RPMI8226 (cell line): Measurements from ENCODE around the gene AFAP1.
A peak's percentile ranks its signal among the peaks of the same experiment; 100 is the strongest.

ENCODE experiments used
- DNase-seq: peaks from one replicate; pipeline ENCODE4 v3.0.0-alpha.2; 2015

The AFAP1 gene

GRCh38 chr4:7863911-7864681 is 75.6 kb downstream of the AFAP1 start:
- peak; percentile 77 for DNase-seq

DNA sequence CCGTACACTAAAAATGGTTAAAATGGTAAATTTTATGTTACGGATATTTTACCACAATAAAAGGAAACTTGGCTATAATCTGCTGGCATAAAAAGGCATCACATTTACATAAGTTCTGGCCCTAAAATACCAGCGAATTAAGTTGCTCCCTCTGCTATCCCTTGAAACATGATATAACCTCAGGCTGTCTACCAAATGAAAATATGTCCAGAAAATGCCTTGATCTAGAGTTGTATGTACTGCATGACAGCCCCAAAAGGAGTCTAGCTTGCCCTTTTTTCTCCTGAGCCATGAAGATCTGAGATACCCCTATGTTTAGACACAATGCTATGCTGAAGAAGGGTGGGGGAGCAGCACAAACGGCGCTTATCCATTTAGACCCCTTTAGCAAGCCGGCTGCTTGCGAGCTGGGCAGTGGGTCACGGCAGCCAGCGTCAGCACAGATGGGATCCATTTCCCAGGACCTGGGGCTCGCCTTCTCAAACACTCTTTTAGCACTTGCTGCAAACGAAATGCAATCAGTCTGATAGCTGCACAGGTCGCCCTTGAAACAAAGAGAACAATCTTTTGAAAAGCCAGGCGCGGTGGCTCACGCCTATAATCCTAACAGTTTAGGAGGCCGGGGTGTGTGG is 77.0 kb downstream of the AFAP1 start:
- DNase-seq = no peak

DNA sequence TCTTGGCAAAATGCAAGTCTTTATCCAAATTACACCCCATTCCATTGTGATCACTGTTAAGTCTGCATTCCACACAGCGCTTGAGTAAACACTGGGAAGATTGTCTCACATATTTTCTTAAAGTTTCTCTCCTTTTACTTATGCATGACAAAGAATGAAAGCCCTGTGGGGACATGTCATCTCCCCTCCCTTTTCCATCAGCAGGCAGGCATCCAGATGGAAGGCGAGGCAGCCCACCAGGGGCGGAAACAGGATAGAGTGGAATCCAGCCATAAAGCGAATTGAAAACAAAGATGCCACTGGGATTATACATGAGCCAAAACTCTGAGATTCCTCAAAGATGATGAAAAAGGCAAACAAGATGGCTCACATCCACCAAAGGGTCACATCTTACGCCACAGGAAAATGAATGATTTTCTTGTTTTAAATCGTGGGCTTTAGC is 78.2 kb downstream of the AFAP1 start:
- no peak for DNase-seq

- DNase-seq = no peak
These were observed 79.0 kb downstream of the AFAP1 start for GRCh38 chr4:7860600-7861163.

DNA sequence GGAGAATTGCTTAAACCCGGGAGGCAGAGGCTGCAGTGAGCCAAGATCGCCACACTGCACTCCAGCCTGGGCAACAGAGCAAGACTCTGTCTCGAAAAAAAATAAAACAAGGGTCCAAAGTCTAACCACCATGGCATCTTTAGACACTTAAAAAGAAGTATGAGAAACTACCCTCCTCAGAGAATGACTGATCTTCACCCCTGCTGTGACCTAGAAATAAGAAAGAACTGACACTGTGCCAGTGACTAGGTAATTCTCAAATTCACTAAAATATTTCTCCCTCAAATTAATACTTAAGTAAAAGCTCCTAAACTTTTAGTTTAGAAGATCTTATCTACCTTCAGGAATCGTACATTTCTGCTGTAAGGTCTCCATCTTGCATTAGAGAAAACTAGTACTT is 80.3 kb downstream of the AFAP1 start:
- no peak for DNase-seq

GRCh38 chr4:7858498-7858897 is 81.2 kb downstream of the AFAP1 start:
- no peak for DNase-seq

DNA sequence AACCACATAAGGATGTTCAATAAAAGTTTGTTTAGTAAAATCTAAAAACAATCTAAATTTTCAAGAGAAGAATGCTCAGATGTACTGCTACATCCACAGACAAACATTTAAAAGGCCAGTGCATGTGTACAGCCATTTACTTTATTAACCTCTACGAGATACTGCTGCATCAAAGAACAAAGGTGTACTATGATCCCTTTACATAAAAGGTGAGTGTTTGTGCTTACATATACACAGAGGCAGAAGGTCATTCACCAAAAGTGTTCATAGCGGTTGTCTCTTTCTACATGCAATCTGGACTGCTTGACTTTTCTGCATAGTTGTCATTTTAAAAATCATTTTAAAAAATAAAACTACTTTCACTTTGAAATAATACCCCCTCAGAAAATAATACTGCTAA is 81.7 kb downstream of the AFAP1 start:
- no peak for DNase-seq

GRCh38 chr4:7857238-7857701 is 82.4 kb downstream of the AFAP1 start:
- no peak for DNase-seq

DNA sequence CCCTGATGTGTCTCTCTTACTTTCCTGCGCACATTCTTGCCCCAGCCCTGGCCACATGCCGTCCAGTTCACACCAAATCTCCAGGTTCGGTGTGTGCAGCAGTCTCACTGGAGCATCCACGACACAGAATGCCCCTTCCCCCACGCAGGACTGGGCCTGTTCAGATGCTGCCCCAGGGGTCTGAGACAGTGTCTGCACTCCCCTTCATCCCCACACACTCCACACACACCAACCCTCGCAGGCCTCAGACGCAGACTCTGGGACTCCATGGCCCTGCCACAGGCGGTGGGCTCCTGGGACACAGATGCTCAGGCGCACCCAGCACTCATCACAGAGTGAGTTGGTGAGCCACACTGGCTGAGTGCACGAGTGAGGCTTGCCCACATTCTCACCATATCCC is 83.9 kb downstream of the AFAP1 start:
- no peak for DNase-seq

GRCh38 chr4:7854697-7855370 is 84.8 kb downstream of the AFAP1 start:
- DNase-seq = no peak

DNA sequence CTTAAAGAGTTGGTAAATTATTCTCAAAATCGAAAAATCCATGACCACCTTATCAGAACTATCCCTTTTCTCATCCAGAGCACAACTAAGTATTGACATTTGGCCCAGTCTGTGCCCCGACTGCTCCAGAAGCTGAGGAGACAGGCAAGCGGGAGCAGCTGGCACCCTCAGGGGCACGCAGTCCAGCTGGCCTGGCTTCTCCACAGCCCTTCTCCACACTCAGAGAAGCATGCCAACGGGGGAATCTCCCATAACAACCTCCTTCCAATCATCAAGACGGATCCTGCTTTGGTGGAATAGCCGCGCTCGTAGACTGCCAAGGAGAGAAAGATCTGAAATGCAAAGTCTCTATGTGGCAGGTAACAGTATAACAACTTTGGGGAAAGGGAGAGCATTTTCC is 85.4 kb downstream of the AFAP1 start:
- DNase-seq = no peak

DNA sequence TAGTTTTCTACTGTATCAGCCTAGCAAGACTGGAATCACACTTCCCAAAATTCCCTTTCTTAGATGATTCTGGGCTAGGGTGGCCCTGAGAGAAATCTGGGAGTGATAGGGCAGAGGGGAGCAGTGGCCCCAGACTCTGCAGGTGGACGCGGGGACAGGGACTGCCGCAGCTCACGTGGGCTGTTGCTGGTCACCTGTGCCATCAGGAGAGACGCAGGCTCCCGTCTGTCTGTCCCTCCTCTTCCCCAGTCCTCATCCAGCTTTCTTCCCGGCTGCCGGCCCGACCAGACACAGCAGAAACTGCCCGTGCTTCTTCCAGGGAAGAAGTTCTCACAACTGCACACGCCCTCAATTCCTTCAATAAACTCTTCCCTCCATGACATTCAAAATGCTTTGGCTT is 86.4 kb downstream of the AFAP1 start:
- no peak for DNase-seq

DNA sequence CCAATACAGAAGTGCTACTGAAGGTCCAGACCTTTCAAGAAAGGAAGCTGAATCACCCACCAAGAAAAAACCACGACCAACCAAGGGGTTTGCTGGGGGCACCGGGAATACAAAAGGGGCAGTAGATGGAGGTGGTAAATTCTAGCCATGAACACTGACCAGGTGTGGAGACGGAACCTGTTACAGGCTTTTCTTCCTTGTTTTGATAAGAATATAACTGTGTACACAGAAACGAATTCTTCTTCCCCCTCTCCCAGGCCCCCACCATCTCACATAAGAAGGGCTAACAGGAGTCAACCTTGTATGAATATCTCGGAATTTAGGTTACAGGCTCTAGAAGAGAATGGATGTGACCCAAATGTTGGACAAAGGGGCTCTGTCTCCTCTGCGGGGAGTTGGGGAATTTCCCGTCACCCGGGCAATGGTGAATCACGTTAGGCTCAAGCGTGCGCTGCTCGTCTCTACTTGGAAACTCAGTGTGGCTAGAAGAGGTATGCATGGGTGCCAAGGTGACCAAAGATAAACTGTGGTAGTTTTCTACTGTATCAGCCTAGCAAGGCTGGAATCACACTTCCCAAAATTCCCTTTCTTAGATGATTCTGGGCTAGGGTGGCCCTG is 87.0 kb downstream of the AFAP1 start:
- no peak for DNase-seq

DNA sequence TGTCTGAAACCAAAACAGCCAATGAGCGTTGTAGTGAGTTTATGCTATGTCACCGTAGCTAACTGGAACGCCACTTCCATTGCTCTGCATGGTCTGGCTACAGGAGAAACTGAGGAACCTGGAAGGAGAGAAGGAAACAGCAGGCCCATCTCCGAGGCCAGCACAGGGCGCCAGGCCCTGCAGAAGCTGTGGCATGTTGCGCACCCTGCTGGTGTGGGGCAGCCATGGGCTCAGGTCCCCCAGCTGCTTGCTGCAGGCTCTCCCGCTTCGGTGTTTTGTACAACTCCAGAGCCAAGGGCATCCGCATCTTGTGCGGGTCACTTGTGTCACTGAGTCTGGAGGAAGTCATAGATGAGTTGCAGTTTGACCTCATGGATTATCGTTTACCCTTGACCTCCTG is 89.2 kb downstream of the AFAP1 start:
- DNase-seq = peak; percentile 18

- no peak for DNase-seq
These were observed 92.5 kb downstream of the AFAP1 start for GRCh38 chr4:7847206-7847605.

- no peak for DNase-seq
These were observed 94.0 kb downstream of the AFAP1 start for GRCh38 chr4:7845493-7846128.

- no peak for DNase-seq
These were observed 95.1 kb downstream of the AFAP1 start for GRCh38 chr4:7844594-7844991.

GRCh38 chr4:7843831-7844593 is 95.6 kb downstream of the AFAP1 start:
- DNase-seq = peak; percentile 57

DNA sequence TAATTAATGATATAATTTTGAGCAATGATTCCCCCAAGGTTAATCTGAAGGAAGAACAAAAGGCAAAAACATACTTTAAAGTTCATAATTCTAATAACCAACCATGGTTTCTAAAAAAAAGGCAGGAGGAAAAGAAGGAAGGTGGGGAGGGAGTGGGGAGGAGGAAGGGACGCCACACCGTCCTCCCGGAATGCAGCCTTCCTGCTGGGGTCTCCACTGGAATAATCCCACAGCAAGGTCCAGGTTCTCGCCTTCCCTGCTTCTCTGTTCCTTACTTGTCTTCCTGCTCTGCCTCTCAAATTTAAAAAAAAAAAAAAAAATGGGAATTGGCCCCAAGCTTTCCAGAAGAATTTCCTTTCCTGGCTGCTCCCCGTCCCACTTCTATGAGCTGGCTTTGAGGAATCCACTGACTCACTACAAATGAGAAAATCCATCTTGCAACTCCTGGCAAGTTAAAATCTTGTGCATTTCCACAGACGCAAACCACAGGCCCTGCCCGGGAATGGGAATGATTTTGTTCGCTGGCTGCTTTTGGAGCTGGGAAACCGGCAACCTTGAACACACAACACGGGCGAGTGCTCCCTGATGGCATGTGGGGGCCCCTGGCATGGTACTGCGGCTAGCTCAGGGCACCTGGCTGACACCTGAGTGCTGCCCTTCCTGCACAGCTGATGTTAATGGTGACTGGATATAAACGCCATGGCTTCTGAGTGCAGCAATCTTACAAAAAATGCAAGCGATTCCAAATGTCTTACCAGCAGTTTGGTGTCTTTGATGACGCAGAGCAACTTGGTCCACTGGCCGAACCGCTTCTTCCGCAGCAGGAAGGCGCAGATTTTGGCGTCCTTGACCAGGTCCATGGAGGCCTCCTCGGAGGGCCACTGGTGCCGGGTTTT is 97.0 kb downstream of the AFAP1 start:
- no peak for DNase-seq

DNA sequence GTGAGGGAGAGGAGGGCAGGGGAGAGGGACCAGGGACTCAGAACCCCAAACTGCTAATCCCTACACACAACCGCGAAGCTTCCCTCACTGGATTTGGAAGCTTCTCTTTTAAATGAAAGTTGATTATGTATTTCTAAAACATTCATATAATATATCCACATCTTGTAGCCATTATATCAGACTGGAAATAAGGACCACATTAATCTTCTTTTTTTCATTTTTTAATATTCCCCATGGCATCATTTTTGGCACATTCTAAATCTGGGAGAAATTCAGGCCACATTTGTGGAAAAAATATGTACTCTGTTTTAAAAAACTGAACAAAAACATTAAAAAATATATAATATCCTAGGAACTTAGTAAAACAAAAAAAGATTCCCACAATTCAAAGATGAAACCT is 97.8 kb downstream of the AFAP1 start:
- no peak for DNase-seq

GRCh38 chr4:7841071-7841470 is 98.6 kb downstream of the AFAP1 start:
- DNase-seq = no peak
